GM19099 (cell line): ENCODE data around the gene CENPP.

Source experiments
- POLR2A ChIP-seq: IDR thresholded peaks from 3 replicates; pipeline ENCODE4 v1.6.1; 2011; ENCODE audit warnings: low read depth; ENCODE audit not compliant: insufficient read length; ENCODE audit errors: extremely low read depth

CENPP gene

GRCh38 chr9:92619601-92620300 lies 294.0 kb downstream of the CENPP start:
- TF ChIP-seq POLR2A, result no peak

GRCh38 chr9:92620845-92621244 lies 295.1 kb downstream of the CENPP start:
- no peak for TF ChIP-seq POLR2A

GRCh38 chr9:92626484-92626883 lies 300.7 kb downstream of the CENPP start:
- TF ChIP-seq POLR2A, result no peak

- no peak for TF ChIP-seq POLR2A
These were observed 301.9 kb downstream of the CENPP start for GRCh38 chr9:92627651-92628050.

- no peak for TF ChIP-seq POLR2A
These were observed 305.9 kb downstream of the CENPP start for GRCh38 chr9:92631452-92632343.

- no peak for TF ChIP-seq POLR2A
These were observed 306.9 kb downstream of the CENPP start for GRCh38 chr9:92632641-92633040.

DNA sequence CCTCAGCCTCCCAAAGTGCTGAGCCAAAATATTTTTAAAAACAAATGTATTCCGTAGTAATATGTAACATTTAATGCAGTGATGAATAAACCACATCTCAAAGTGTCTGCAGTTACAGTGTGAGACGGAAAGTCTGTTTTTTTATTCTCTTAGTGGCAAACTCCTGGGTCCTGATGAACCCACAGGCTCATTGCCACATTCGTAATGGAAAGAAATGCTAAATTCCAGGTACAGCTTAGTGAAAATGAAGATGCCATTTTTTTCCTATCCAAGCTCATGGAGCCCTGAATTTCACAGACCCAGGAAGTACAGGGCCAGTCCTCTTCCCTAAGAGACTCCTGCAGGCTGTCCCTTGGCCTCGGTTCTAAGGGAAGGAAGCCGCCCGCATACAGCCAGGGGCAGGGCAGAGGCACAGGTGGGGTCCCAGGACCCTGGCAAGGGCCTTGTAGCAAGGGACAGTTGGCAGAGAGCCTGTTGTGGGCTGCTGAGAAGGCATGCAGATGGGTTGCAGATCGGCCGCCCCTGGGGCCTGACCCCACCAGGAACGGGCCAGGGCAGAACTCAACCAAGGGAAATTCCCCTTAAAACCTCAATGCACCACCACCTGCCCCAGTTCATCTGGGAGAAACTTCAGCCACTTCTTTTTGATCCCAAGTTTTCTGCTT lies 308.0 kb downstream of the CENPP start:
- TF ChIP-seq POLR2A, result no peak

GRCh38 chr9:92634712-92635605 lies 309.2 kb downstream of the CENPP start:
- TF ChIP-seq POLR2A, result no peak

DNA sequence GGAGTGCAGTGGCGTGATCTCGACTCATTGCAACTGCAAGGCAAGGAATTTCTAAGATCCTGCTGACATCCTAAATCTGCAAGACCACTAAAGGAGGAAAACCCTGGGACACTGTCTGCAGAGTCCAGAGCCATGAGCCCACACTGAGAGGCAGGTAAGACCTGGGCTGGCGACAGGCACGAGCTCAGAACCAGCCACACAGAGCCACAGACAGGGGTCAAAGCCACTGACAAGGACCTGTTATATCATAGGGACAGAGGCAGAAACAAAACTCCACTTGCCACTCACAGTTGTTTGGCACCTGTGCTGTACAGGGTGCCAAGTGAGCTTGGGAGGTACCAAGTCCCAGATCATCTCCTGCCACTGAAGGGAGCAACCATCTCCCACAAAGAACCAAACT lies 310.0 kb downstream of the CENPP start:
- TF ChIP-seq POLR2A, result no peak

GRCh38 chr9:92636627-92637026 lies 310.9 kb downstream of the CENPP start:
- TF ChIP-seq POLR2A, result no peak

DNA sequence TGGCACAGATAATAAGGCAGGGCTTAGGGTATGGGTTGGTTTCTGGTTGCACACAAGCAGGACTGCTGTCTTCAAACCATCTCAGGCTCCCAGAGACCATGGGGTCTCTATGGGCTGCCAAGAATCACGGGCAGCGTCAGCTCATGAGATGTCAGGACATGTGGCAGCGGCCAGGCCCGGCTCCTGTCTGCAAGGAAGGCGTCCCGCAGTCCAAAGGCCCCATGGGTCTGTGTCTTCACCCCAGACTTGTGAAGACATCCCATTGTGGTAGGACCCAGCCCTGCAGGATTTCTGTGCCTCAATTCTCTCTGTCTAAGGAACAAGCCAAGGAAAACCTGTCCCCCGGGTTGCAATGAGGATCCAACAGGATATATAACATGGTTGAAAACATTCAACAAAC lies 311.6 kb downstream of the CENPP start:
- no peak for TF ChIP-seq POLR2A

DNA sequence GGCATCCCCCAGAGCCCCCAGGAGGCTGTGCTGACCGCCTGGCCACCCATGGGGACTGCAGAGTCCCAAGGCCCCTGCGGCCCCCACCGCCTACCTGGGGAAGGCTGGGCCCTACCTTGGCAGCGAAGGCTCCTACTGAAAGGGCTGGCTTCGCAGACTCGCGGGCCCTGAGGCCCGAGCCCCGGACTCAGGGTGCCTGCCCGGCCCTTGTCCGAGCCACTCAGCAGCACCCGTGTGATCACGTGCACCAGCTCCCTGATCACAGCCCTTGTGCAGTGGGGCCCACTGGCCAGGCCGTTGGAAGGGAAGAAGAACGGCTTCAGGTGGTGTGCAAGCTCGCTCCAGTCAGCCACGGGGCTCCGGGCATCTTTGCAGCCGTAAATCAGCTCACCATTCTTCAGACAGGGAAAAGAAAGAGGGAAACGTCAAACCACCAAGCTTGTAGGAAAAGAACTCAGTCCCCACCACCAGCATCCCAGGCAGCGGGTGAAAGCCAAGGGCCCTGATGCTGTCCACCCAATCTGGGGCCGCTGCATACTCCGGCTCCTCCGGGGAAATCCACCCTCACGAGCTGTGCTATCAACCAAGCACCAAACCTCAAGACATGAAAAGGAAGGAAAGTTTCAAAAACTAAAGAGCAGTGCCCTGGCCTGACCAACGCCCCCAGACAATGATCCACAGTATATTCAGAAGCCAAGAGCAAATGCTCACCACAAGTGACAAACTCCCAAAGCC lies 312.3 kb downstream of the CENPP start:
- TF ChIP-seq POLR2A, result no peak

DNA sequence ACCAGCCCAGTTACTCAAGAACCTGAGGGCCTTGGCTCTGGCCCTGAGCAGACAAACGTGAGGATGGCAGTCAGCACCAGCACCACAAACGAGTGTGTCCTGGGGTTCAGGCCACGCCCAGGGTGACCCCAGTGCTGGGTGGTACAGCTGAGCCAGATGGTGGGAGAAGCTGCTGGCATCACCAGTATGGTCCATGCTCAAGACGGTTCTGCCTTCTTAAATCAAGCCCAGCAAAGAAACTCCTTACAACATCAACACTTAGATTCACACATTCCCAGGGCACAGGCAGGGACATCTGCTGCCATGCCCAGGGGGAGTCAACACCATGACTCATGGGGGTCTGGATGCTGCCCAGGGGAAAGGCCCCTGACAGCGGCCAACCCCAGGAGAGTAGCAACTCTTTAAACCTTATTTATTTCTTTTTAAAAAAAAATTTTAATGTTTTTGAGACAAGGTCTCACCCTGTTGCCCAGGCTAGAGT lies 312.9 kb downstream of the CENPP start:
- TF ChIP-seq POLR2A, result no peak

- no peak for TF ChIP-seq POLR2A
These were observed 313.4 kb downstream of the CENPP start for GRCh38 chr9:92639124-92639523.

- no peak for TF ChIP-seq POLR2A
These were observed 314.1 kb downstream of the CENPP start for GRCh38 chr9:92639791-92640271.
